Kidney epithelial cell (primary cell): Measurements from ENCODE around the gene FAM193B. TPM values are rescaled to one million over a fixed set of nuclear protein-coding genes. Genes with fewer than 3 reads are reported as not detected.

Experiments
- DNase-seq: peaks from one replicate; pipeline ENCODE4 v3.0.0-alpha.2; 2010; ENCODE audit warnings: low read depth
- H3K27me3 ChIP-seq: 2 replicates; pipeline ENCODE4 v1.6.0; 2011; ENCODE audit warnings: low read length; ENCODE audit not compliant: control insufficient read depth, insufficient read depth
- H3K36me3 ChIP-seq: 2 replicates; pipeline ENCODE4 v1.5.1; 2011; ENCODE audit warnings: low read length; ENCODE audit not compliant: control insufficient read depth, insufficient read depth
- H3K4me3 ChIP-seq: 2 replicates; pipeline ENCODE4 v1.5.1; 2011; ENCODE audit warnings: low read depth, mild to moderate bottlenecking, control low read depth, low read length
- CTCF ChIP-seq: IDR thresholded peaks from 2 replicates; pipeline ENCODE4 v1.5.1; 2011; ENCODE audit warnings: mild to moderate bottlenecking, moderate library complexity, low read length, control low read depth, inconsistent platforms; ENCODE audit not compliant: insufficient read depth, poor library complexity, severe bottlenecking
- total RNA-seq: library from RNA; depleted of rRNA; stranded (reverse); fragments of >200 nt; gene quantifications from 2 replicates; pipeline ENCODE4 v1.2.3, GENCODE V29; 2015

The FAM193B gene
- total RNA-seq, 1 donor from 2014 or later, result 29.5 TPM

- no peak for TF ChIP-seq CTCF
- Histone ChIP-seq H3K27me3 (no peaks in the 10 kb centered on the region), H3K36me3 (no peaks in the 10 kb centered on the region), H3K4me3 (no peak overlapping the region)
- no peak for DNase-seq
Measured at GRCh38 chr5:177601126-177601525, 46.8 kb upstream of the FAM193B start.

DNA sequence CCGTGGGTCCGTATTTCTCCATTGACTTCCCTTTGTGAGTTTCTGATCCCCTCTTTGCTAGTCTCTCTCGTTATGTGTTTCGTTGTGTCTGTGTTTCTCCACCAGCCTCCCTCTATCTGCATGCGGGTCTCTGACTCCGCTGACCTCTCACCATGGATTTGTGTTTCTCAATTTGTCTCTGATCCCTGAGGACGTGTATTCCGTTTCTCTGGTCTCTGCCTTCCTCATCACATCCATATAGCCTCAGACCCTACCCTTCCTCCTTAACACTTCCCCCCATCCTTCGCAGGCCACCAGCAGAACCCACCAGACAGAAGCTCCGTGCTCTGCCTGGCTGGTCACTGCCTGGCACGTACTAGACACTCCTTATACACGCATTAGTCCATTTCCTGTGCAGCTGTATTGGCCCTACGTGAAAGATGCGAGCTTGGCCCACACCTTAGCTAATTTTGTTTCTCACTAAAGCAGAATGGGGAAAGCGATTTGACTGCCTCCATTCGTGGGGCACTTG lies 46.2 kb upstream of the FAM193B start:
- H3K4me3 ChIP-seq, result peak overlapping the region; percentile 69
- no peak for DNase-seq
- H3K27me3 ChIP-seq, result no peaks in the 10 kb centered on the region
- TF ChIP-seq CTCF, result no peak
- peaks cover 1% of the 10 kb centered on the region for H3K36me3 ChIP-seq

DNA sequence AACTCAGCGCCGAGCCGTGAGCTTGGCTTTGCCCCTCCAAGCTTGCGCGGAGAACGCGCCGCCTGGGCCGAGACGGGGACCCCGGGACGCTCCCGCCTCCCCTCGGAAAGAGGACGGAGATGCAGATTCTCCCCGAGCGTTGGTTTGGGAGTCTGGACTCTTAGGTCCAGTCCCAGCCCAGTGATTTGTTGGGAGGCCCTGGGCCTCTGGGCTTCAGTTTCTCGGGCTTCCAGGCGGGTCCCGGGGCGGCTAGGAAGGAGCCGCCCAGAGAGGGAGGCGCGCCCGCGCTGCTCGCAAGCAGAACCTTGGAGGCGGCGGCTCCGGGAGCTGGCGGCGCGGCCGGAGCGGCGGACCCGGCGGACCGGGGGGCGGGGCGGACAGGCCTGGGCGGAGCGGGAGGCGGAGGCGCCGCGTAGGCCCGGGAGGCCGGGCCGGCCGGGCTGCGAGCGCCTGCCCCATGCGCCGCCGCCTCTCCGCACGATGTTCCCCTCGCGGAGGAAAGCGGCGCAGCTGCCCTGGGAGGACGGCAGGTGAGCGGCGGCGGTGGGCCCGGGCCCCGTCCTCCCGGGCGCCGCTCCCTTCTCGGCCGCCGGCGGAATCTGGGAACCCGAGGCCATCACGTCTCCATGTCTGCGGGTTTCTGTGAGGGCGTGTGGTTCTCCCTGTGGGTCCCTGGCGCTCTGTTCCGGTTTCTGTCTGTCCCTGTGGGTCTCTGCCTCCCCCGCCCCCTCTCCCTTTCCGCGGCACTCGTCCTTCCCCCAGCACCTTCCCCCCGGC lies 45.6 kb upstream of the FAM193B start, which contains the start of gene B4GALT7:
B4GALT7 (plus strand) TSS at position 402 of the 777 bp plus-strand sequence; CDS start at position 481, 79 bp downstream.
- no peaks in the 10 kb centered on the region for H3K27me3 ChIP-seq
- H3K4me3 ChIP-seq, result peak within 1 kb of the TSS; percentile 69
- TF ChIP-seq CTCF, result no peak
- no peak for DNase-seq
- H3K36me3 ChIP-seq, result peaks cover 1% of the 10 kb centered on the region

GRCh38 chr5:177598477-177598876 lies 44.1 kb upstream of the FAM193B start:
- Histone ChIP-seq H3K27me3 (no peaks in the 10 kb centered on the region), H3K4me3 (no peak overlapping the region), H3K36me3 (peaks cover 1% of the 10 kb centered on the region)
- DNase-seq, result no peak
- TF ChIP-seq CTCF, result no peak

DNA sequence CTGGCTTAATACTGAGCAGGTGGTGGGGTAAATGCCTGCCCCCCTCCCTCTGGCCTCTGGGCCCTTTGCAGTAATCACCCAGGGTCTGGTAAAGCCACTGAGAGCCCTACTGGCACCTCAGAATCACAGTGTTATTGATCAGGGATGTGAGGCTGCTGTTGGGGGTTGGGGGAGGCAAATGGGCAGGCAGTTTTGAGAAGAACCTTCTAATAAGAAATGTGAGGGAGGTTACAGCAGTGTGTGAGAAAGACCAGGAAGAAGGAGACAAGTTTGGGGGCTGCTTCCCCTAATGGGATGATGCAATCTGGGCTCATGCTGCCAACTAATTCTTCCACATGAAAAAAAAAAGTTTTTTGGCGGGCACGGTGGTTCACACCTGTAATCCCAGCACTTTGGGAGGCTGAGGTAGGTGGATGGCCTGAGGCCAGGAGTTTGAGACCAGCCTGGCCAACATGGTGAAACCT lies 42.4 kb upstream of the FAM193B start:
- no peak for TF ChIP-seq CTCF
- DNase-seq, result no peak
- Histone ChIP-seq H3K27me3 (no peaks in the 10 kb centered on the region), H3K36me3 (peaks cover 1% of the 10 kb centered on the region), H3K4me3 (no peak overlapping the region)
